DND-41 (cell line): ENCODE measurements around the gene NOS1AP.

Experiments used
- EZH2 ChIP-seq: IDR thresholded peaks from 3 replicates; pipeline ENCODE4 v1.6.1; 2012; ENCODE audit warnings: borderline replicate concordance, low read depth, mild to moderate bottlenecking, moderate library complexity, low read length, inconsistent platforms; ENCODE audit not compliant: severe bottlenecking
- TF ChIP-seq, protein P1 (sequence below): IDR thresholded peaks from 2 replicates; pipeline ENCODE4 v1.5.1; 2012; ENCODE audit warnings: borderline replicate concordance, low read length, moderate library complexity, mild to moderate bottlenecking; ENCODE audit not compliant: poor library complexity, severe bottlenecking; ENCODE audit errors: extremely low read depth

DNA sequence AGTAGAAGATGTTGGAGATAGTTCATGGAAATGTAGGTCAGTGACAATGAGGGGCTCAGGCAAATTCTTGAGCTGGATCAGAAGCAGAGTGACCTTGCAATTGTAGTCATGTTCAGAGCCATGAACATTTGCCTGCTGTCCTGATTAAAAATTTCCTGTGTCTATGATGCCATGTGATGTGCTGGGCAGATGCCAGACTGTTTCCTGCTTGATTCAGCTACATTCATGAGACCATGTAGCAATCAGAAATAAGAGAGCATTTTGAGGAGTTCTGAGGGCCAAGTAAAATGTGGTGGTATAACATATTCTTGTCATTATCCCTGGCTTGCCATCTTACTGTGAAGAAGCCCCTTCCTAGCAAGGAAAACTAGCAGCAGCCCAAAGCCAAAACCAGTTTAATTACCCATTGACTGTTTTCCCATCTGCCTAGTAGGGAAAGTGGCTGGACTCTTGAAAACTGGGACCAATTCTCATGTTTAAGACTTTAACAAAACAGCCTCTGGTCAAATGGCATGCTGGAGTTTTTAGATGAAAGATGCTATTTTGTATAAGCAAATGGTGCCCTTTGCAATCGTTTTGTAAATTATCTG lies 118.3 kb downstream of the NOS1AP start:
- TF ChIP-seq, protein P1, sequence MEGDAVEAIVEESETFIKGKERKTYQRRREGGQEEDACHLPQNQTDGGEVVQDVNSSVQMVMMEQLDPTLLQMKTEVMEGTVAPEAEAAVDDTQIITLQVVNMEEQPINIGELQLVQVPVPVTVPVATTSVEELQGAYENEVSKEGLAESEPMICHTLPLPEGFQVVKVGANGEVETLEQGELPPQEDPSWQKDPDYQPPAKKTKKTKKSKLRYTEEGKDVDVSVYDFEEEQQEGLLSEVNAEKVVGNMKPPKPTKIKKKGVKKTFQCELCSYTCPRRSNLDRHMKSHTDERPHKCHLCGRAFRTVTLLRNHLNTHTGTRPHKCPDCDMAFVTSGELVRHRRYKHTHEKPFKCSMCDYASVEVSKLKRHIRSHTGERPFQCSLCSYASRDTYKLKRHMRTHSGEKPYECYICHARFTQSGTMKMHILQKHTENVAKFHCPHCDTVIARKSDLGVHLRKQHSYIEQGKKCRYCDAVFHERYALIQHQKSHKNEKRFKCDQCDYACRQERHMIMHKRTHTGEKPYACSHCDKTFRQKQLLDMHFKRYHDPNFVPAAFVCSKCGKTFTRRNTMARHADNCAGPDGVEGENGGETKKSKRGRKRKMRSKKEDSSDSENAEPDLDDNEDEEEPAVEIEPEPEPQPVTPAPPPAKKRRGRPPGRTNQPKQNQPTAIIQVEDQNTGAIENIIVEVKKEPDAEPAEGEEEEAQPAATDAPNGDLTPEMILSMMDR: no peak
- no peak for TF ChIP-seq EZH2
